GM12878 (cell line): ENCODE data around the gene SPINT4.

Source experiments
- POLR2A ChIP-seq: IDR thresholded peaks from 2 replicates; pipeline ENCODE4 v1.6.1; 2011; ENCODE audit warnings: low read depth, mild to moderate bottlenecking, low read length
- RCOR1 ChIP-seq: conservative IDR thresholded peaks from 2 replicates; pipeline ENCODE4 v1.6.1; 2012; ENCODE audit warnings: low read depth, low read length, improper control_type of control experiment
- SMAD1 ChIP-seq: fragments of 450-650 bp; IDR thresholded peaks from 2 replicates; pipeline ENCODE4 v1.6.1; 2018; ENCODE audit warnings: mild to moderate bottlenecking, low read depth; ENCODE audit not compliant: partially characterized antibody
- SMC3 ChIP-seq: IDR thresholded peaks from 2 replicates; pipeline ENCODE4 v1.6.1; 2011; ENCODE audit warnings: low read length, improper control_type of control experiment, borderline replicate concordance
- ZBED1 ChIP-seq: IDR thresholded peaks from 2 replicates; pipeline ENCODE4 v1.6.1; 2016; ENCODE audit warnings: borderline replicate concordance
- TF ChIP-seq, protein P1 (sequence below), 3 experiments: IDR thresholded peaks in 2 of 3; conservative IDR thresholded peaks in 1 of 3; 2 replicates each; pipeline ENCODE4 v1.5.1; 2011; ENCODE audit warnings: low read depth in 3 of 3, low read length in 3 of 3, mild to moderate bottlenecking in 3 of 3, control low read depth in 2 of 3, moderate library complexity in 2 of 3, inconsistent platforms in 1 of 3, mixed read lengths in 1 of 3; ENCODE audit not compliant: control insufficient read depth in 2 of 3, insufficient read depth in 1 of 3; ENCODE audit errors: extremely low read depth in 1 of 3
- TF ChIP-seq, protein P2 (sequence below): fragments of 450-650 bp; IDR thresholded peaks from 2 replicates; pipeline ENCODE4 v1.6.1; 2014; ENCODE audit warnings: mild to moderate bottlenecking

DNA sequence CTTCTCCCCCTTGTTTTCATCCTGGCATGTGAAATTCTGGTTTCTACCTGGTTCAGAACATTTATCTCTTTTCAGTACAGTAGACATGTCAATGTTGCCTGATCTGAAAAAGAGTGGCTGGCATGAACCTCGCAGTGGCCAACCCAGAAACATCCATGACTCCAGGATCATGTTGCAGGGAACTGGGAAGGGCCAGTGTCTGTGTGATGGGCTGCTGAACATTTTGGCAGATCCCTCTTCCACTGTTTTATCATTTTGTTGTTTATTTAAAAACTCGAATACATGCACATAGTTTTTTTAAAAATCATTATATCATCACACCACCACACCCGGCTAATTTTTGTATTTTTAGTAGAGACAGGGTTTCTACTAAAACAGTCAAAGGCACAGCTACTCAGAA is 50.5 kb downstream of the SPINT4 start:
- TF ChIP-seq, protein P1, sequence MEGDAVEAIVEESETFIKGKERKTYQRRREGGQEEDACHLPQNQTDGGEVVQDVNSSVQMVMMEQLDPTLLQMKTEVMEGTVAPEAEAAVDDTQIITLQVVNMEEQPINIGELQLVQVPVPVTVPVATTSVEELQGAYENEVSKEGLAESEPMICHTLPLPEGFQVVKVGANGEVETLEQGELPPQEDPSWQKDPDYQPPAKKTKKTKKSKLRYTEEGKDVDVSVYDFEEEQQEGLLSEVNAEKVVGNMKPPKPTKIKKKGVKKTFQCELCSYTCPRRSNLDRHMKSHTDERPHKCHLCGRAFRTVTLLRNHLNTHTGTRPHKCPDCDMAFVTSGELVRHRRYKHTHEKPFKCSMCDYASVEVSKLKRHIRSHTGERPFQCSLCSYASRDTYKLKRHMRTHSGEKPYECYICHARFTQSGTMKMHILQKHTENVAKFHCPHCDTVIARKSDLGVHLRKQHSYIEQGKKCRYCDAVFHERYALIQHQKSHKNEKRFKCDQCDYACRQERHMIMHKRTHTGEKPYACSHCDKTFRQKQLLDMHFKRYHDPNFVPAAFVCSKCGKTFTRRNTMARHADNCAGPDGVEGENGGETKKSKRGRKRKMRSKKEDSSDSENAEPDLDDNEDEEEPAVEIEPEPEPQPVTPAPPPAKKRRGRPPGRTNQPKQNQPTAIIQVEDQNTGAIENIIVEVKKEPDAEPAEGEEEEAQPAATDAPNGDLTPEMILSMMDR (IDR thresholded peaks at IDR 0.05 in 2 of 3, conservative IDR thresholded peaks at IDR 0.05 in 1 of 3; ENCODE audit: control insufficient read depth in 2 of 3, extremely low read depth in 1 of 3, insufficient read depth in 1 of 3, low read depth in 3 of 3, low read length in 3 of 3): no peak
- TF ChIP-seq RCOR1 (no peak), POLR2A (no peak), SMC3 (no peak), SMAD1 (no peak), ZBED1 (no peak)
- TF ChIP-seq, protein P2, sequence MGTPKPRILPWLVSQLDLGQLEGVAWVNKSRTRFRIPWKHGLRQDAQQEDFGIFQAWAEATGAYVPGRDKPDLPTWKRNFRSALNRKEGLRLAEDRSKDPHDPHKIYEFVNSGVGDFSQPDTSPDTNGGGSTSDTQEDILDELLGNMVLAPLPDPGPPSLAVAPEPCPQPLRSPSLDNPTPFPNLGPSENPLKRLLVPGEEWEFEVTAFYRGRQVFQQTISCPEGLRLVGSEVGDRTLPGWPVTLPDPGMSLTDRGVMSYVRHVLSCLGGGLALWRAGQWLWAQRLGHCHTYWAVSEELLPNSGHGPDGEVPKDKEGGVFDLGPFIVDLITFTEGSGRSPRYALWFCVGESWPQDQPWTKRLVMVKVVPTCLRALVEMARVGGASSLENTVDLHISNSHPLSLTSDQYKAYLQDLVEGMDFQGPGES: no peak
